Brain microvascular endothelial cell (primary cell): ENCODE data around the gene GNB1L.

Experiments used
- DNase-seq: peaks from one replicate; pipeline ENCODE4 v3.0.0-alpha.2; 2020
- H3K27ac ChIP-seq: fragments of 250-450 bp; sonication (Bioruptor Pico); 2 replicates; pipeline ENCODE4 v1.5.1; 2020; ENCODE audit warnings: mild to moderate bottlenecking, moderate library complexity
- H3K27me3 ChIP-seq: fragments of 250-450 bp; sonication (Bioruptor Pico); replicated peaks from 2 replicates; pipeline ENCODE4 v1.5.1; 2020; ENCODE audit warnings: mild to moderate bottlenecking
- H3K36me3 ChIP-seq: fragments of 250-450 bp; sonication (Bioruptor Pico); replicated peaks from 2 replicates; pipeline ENCODE4 v1.5.1; 2020; ENCODE audit warnings: mild to moderate bottlenecking
- H3K4me3 ChIP-seq: 2 replicates; pipeline ENCODE4 v1.5.1; 2011; ENCODE audit warnings: low read depth, mild to moderate bottlenecking, control low read depth, low read length, moderate library complexity
- in situ Hi-C: cut with HindIII; loops from 2 replicates; pipeline ENCODE4 v1.10.0; 2017; ENCODE audit warnings: low sequenced_read_pairs, low pct_ligation_motif_present
- TF ChIP-seq, protein P1 (sequence below): IDR thresholded peaks from 2 replicates; pipeline ENCODE4 v1.5.1; 2011; ENCODE audit warnings: low read depth, mild to moderate bottlenecking, moderate library complexity, low read length, control low read depth, inconsistent platforms; ENCODE audit errors: missing control alignments

The GNB1L gene

DNA sequence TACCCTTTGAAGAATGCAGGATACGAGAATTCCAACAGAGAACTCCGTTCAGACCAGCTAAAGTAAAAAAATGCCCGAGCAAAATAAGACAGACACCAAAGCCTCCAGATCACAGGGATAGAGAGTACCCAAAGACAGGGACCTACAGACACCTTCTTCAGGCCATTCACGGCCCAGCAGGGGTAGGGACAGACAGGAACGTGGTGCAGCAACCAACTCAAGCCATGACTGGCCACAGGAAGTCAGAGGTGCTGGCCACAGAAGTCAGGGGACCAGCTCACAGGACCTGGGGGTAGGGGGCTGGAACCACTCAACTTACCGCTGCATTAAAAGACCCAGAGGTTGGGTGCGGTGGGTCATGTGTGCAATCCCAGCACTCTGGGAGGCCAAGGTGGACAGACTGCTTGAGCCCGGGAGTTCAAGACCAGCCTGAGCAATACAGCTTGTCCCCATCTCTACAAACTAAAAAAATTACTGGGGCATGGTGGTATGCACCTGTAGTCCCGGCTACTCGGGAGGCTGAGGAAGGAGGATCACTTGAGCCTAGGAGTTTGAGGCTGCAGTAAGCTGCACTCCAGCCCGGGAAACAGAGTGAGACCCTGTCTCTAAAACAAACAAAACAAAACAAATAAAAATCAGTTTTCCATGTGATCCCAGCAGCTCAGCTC lies 47.0 kb upstream of the GNB1L start:
- Histone ChIP-seq H3K36me3 (no peaks in the 10 kb centered on the region), H3K27me3 (no peaks in the 10 kb centered on the region), H3K27ac (no peak overlapping the region), H3K4me3 (no peak overlapping the region)
- in situ Hi-C loops, result no loop called here
- TF ChIP-seq, protein P1, sequence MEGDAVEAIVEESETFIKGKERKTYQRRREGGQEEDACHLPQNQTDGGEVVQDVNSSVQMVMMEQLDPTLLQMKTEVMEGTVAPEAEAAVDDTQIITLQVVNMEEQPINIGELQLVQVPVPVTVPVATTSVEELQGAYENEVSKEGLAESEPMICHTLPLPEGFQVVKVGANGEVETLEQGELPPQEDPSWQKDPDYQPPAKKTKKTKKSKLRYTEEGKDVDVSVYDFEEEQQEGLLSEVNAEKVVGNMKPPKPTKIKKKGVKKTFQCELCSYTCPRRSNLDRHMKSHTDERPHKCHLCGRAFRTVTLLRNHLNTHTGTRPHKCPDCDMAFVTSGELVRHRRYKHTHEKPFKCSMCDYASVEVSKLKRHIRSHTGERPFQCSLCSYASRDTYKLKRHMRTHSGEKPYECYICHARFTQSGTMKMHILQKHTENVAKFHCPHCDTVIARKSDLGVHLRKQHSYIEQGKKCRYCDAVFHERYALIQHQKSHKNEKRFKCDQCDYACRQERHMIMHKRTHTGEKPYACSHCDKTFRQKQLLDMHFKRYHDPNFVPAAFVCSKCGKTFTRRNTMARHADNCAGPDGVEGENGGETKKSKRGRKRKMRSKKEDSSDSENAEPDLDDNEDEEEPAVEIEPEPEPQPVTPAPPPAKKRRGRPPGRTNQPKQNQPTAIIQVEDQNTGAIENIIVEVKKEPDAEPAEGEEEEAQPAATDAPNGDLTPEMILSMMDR, result no peak
- no peak for DNase-seq

DNA sequence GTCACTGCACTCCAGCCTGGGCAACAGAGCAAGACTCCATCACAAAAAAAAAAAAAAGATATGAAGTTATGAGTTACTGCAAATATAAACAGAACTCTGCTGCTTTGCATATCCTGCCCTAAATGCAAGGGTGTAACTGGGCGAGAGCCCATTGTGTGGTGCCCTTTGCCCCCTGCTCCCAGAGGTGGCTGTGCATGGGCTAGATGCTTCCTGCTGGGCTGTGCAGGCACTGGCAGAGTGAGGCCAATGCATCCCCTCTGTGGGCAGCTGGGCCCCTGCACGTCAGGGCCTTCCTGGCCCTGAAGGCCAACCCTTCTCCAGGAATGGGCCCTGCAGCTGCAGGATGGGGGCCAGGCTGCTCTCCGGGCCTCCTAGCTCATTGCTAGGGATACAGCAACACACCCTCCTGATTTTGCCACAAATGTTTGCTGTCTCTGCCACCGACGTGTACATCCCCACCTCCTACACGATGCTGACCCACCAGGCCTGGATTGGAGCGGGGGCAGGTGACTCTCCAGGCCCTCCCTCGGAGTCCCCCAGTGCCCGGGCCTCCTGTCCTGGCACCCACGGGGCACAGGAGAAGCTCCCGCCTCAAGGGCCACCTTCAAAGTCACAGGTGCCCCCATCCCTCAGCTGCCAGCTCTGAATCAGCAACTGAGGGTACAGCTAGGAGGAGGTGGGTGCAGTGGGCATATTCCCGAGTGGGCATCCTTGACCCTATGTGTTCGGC lies 46.2 kb upstream of the GNB1L start:
- Histone ChIP-seq H3K27ac (no peak overlapping the region), H3K27me3 (no peaks in the 10 kb centered on the region), H3K36me3 (no peaks in the 10 kb centered on the region), H3K4me3 (no peak overlapping the region)
- no peak for DNase-seq
- in situ Hi-C loops, result no loop called here
- TF ChIP-seq, protein P1, result no peak

DNA sequence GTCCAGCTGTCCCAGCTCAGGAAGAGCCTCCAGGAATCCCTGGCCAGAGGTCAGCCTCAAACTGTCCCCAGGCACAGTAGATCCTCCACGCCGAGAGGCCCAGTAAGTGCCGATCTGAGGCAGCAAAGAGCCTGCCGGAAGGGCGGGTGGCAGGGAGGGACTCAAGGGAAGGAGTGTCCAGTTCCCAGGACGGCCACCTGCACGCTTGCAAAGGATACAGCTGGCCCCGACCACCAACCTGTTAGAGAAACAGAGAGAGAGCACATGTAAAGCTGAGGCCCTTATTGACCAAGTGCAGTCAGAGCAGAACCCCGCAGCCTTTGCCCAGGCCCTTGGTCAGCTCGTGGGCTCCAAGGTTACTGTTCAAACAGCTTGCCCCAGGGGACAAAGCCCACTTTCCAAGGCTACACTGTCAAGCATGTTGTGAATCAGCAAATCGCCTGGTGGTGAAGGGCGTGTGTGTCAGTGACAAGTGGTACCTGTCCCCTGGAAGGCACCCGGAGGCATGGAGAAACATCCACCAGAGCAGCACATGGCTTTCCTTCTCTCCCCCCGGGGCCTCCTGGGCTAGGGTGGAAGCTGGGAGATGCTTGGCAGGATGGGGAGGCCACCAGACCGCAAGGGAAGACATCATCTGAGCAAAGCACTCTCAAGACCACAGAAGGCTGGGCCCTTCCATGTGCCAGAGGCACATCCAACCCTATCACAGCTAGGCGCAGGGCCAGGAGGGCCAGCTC lies 44.3 kb upstream of the GNB1L start:
- TF ChIP-seq, protein P1, result no peak
- H3K27ac ChIP-seq, result no peak overlapping the region
- no peak overlapping the region for H3K4me3 ChIP-seq
- DNase-seq, result no peak
- H3K27me3 ChIP-seq, result no peaks in the 10 kb centered on the region
- peaks cover under 1% of the 10 kb centered on the region for H3K36me3 ChIP-seq
- in situ Hi-C loops, result no loop called here

DNA sequence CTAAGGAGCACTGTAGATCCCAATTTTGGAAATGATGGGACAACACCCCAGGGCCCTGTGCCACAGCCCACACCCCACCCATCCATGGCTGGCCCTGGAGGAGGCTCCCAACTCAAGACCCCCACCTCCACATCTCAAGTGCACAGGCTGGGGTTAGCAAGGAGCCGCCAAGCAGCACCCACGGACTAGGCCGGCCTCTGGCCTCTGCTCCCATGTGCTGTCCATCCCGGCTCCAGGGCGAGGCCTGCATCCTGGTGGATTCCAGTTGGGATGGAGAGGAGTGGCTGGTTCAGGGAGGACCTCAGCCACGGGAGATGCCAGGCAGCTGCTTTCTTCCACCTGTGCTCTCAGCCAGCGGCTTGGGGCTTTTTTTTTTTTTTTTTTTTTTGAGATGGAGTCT lies 43.5 kb upstream of the GNB1L start:
- Histone ChIP-seq H3K27me3 (no peaks in the 10 kb centered on the region), H3K36me3 (peaks cover 3% of the 10 kb centered on the region), H3K27ac (no peak overlapping the region), H3K4me3 (no peak overlapping the region)
- no peak for DNase-seq
- in situ Hi-C loops, result no loop called here
- TF ChIP-seq, protein P1, result no peak

DNA sequence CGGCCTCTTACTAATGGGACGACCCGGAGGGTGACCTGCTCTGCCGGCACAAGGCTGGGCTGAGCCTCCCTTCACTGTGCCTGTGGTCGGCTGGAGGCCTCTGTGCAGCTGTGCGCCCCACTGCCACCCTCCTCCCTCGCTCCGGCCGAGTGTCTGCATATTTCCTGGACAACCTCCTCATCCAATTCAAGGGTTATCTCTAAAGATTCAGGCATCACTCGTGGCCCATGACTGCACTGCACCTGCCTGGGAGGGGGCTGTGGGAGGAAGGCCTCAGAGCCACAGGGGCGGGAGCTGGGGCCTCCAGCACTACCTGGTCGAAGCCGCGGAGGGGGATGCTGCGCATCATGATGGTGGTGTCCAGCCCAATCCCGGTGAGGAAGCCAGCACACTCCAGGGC lies 43.1 kb upstream of the GNB1L start:
- no peaks in the 10 kb centered on the region for H3K27me3 ChIP-seq
- H3K4me3 ChIP-seq, result no peak overlapping the region
- TF ChIP-seq, protein P1, result no peak
- in situ Hi-C loops, result no loop called here
- DNase-seq, result no peak
- H3K36me3 ChIP-seq, result peaks cover 3% of the 10 kb centered on the region
- no peak overlapping the region for H3K27ac ChIP-seq
